ENCODE data around the gene LZIC. TPM values are rescaled to one million over a fixed set of nuclear protein-coding genes. Genes with fewer than 3 reads are reported as not detected.

The LZIC gene
- total and polyA plus RNA-seq, 2 of the 13 experiments (the other 11 are each of a cell fraction or from before 2014, with no cell fraction given): 25.2 to 71.8 TPM

DNA sequence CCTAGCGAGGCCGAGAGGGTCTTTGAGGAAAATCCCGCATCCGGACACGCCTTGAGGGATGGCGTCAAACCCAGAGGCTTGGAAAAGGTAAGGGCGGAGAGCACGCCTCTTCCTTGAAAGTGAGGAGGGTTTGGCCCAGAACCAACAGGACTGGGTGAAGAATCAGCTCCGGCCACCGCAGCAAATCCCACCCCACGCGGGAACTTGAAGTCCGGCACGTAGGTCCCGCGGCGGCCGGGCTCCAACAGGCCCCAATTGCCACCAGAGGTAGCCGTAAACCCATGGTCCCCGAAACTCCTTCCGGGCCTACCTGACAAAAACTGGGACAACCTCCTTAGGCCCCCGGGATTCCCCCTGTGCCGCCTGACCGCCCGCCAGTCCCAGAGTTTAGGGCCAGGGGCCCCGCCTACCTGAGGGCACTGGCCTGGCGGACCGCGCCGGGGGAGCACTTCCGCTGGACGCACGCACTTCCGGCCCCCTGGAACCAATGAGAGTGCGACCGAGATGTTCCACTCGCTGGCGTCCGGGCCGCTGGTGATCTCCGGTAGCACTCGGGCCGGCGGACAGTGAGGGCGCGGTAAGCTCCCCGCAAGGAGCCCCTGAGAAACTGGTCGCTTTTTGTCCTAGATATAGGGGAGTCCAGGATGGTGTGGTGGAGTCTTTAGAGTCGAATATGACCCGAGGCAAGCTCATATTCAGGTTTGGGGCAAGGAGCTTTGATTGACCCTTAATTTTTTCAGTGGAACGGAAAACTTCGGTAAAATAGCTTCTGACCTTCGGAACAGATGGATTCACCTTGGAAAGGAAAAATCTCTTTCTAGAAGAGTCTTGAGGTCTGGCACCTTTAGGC, at the start of gene LZIC, which contains the start of gene NMNAT1 (continued):
- TF ChIP-seq RFX5 (IDR thresholded peaks at IDR 0.05; ENCODE audit: low read depth, low read length): peak; percentile 38; the same call in 1 of the 2 replicates
- TF ChIP-seq DNMT3B (CRISPR knock-in tag; conservative IDR thresholded peaks at IDR 0.05): no peak
- TF ChIP-seq EED (CRISPR knock-in tag; IDR thresholded peaks at IDR 0.05): peak; percentile 79
- TF ChIP-seq, protein P1, sequence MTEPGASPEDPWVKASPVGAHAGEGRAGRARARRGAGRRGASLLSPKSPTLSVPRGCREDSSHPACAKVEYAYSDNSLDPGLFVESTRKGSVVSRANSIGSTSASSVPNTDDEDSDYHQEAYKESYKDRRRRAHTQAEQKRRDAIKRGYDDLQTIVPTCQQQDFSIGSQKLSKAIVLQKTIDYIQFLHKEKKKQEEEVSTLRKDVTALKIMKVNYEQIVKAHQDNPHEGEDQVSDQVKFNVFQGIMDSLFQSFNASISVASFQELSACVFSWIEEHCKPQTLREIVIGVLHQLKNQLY (CRISPR knock-in tag; IDR thresholded peaks at IDR 0.05): peak; percentile 58; the same call in 1 of the 2 replicates
- no peak for TF ChIP-seq TCF7 (IDR thresholded peaks at IDR 0.05; ENCODE audit: low read depth)
- no peak for TF ChIP-seq TBP (CRISPR knock-in tag; IDR thresholded peaks at IDR 0.05)
- TF ChIP-seq, protein P2, sequence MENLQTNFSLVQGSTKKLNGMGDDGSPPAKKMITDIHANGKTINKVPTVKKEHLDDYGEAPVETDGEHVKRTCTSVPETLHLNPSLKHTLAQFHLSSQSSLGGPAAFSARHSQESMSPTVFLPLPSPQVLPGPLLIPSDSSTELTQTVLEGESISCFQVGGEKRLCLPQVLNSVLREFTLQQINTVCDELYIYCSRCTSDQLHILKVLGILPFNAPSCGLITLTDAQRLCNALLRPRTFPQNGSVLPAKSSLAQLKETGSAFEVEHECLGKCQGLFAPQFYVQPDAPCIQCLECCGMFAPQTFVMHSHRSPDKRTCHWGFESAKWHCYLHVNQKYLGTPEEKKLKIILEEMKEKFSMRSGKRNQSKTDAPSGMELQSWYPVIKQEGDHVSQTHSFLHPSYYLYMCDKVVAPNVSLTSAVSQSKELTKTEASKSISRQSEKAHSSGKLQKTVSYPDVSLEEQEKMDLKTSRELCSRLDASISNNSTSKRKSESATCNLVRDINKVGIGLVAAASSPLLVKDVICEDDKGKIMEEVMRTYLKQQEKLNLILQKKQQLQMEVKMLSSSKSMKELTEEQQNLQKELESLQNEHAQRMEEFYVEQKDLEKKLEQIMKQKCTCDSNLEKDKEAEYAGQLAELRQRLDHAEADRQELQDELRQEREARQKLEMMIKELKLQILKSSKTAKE (CRISPR knock-in tag; IDR thresholded peaks at IDR 0.05; ENCODE audit: borderline replicate concordance): no peak
- TF ChIP-seq KDM4B (CRISPR knock-in tag; IDR thresholded peaks at IDR 0.05): peak; percentile 75; the same call in 1 of the 2 replicates
- TF ChIP-seq MED13 (CRISPR knock-in tag; IDR thresholded peaks at IDR 0.05): no peak; the same call in 1 of the 2 replicates
- TF ChIP-seq, protein P3, sequence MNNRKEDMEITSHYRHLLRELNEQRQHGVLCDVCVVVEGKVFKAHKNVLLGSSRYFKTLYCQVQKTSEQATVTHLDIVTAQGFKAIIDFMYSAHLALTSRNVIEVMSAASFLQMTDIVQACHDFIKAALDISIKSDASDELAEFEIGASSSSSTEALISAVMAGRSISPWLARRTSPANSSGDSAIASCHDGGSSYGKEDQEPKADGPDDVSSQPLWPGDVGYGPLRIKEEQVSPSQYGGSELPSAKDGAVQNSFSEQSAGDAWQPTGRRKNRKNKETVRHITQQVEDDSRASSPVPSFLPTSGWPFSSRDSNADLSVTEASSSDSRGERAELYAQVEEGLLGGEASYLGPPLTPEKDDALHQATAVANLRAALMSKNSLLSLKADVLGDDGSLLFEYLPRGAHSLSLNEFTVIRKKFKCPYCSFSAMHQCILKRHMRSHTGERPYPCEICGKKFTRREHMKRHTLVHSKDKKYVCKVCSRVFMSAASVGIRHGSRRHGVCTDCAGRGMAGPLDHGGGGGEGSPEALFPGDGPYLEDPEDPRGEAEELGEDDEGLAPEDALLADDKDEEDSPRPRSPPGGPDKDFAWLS (CRISPR knock-in tag; IDR thresholded peaks at IDR 0.05; ENCODE audit: borderline replicate concordance): no peak
- TF ChIP-seq CCAR2 (optimal IDR thresholded peaks at IDR 0.05; ENCODE audit: low read depth, low read length): no peak
- peak; percentile 82 for TF ChIP-seq DR1 (CRISPR knock-in tag; IDR thresholded peaks at IDR 0.05)
- no peak for TF ChIP-seq ZNF562 (CRISPR knock-in tag; IDR thresholded peaks at IDR 0.05; ENCODE audit: borderline replicate concordance)
- peak; percentile 96; the same call in 1 of the 2 replicates for TF ChIP-seq KAT7 (CRISPR knock-in tag; IDR thresholded peaks at IDR 0.05; ENCODE audit: borderline replicate concordance)
- TF ChIP-seq MLLT10 (CRISPR knock-in tag; IDR thresholded peaks at IDR 0.05): no peak
- peak; percentile 93 for TF ChIP-seq YEATS4 (CRISPR knock-in tag; IDR thresholded peaks at IDR 0.05; ENCODE audit: borderline replicate concordance)
- peak; percentile 86; the same call in 1 of the 2 replicates for TF ChIP-seq KLF15 (CRISPR knock-in tag; IDR thresholded peaks at IDR 0.05; ENCODE audit: borderline replicate concordance)
- peak; percentile 100 for TF ChIP-seq GABPB1 (CRISPR knock-in tag; IDR thresholded peaks at IDR 0.05)
- TF ChIP-seq MBNL3 (CRISPR knock-in tag; conservative IDR thresholded peaks at IDR 0.05): no peak
- peak; percentile 50; the same call in 1 of the 2 replicates for TF ChIP-seq CCDC6 (CRISPR knock-in tag; IDR thresholded peaks at IDR 0.05)
- TF ChIP-seq, protein P4, sequence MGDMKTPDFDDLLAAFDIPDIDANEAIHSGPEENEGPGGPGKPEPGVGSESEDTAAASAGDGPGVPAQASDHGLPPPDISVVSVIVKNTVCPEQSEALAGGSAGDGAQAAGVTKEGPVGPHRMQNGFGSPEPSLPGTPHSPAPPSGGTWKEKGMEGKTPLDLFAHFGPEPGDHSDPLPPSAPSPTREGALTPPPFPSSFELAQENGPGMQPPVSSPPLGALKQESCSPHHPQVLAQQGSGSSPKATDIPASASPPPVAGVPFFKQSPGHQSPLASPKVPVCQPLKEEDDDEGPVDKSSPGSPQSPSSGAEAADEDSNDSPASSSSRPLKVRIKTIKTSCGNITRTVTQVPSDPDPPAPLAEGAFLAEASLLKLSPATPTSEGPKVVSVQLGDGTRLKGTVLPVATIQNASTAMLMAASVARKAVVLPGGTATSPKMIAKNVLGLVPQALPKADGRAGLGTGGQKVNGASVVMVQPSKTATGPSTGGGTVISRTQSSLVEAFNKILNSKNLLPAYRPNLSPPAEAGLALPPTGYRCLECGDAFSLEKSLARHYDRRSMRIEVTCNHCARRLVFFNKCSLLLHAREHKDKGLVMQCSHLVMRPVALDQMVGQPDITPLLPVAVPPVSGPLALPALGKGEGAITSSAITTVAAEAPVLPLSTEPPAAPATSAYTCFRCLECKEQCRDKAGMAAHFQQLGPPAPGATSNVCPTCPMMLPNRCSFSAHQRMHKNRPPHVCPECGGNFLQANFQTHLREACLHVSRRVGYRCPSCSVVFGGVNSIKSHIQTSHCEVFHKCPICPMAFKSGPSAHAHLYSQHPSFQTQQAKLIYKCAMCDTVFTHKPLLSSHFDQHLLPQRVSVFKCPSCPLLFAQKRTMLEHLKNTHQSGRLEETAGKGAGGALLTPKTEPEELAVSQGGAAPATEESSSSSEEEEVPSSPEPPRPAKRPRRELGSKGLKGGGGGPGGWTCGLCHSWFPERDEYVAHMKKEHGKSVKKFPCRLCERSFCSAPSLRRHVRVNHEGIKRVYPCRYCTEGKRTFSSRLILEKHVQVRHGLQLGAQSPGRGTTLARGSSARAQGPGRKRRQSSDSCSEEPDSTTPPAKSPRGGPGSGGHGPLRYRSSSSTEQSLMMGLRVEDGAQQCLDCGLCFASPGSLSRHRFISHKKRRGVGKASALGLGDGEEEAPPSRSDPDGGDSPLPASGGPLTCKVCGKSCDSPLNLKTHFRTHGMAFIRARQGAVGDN (CRISPR knock-in tag; IDR thresholded peaks at IDR 0.05): peak; percentile 96
- no peak for TF ChIP-seq ONECUT2 (CRISPR knock-in tag; IDR thresholded peaks at IDR 0.05)
